ENCODE results near the gene TPMT.

The TPMT gene

GRCh38 chr6:18107061-18107460 lies 47.8 kb downstream of the TPMT start:
- no peak for DNase-seq

- DNase-seq, result peak; percentile 14
Measured at GRCh38 chr6:18102783-18103509, 51.9 kb downstream of the TPMT start.

DNA sequence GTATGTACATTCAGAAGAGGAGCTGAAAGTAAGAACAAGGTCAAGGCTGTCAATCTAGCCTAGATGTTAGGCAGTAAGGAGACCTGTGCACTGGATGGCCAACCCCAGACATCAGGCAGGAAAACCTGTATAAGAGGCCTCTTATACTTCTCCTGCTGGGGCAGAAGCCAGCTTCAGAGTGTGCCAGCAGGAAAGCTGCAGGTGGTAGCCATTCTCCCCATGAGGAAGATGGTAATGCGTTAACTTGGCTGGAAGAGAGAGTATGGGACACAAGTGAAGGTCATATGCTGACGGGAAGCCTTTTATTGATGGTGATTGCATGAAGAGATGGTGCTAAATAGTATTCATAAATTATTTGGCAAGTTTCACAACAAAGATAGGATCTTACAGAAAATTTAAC lies 53.0 kb downstream of the TPMT start:
- no peak for DNase-seq

DNA sequence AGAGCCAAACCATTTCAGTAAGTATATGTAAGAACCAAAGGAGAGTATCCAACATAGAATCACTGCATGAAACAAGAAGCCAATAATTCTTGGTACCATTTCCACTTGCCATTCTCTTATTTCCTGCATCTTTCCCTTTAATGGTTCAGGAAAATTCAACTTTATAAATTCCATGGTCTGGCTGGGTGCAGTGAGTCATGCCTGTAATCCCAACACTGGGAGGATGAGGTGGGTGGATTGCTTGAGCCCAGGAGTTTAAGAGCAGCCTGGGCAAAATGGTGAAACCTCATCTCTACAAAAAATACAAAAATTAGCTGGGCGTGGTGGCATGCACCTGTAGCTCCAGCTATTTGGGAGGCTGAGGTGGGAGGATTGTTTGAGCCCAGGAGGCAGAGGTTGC lies 53.6 kb downstream of the TPMT start:
- no peak for DNase-seq

DNA sequence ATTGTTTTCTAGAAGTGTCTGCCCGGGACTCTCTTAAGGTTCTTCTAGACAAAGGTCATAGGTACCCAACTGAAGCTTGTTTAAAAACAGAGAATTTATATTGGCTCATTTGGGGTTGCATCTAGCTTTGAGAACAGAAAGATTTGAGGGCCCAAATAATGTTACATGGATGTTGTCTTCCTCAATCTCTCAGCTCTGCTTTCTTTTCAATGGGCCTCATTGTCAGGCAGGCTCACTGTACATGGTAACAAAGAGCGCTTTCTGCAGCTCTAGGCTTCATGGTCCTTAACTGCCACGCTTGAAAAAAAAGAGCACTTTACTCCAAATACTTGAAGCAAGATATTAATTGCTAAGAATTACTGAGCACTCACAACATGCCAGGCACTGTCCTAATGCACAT lies 54.6 kb downstream of the TPMT start:
- no peak for DNase-seq

- DNase-seq, result no peak
Measured at GRCh38 chr6:18099511-18099910, 55.4 kb downstream of the TPMT start.

GRCh38 chr6:18096423-18096822 lies 58.5 kb downstream of the TPMT start:
- DNase-seq, result no peak

GRCh38 chr6:18091382-18091781 lies 63.5 kb downstream of the TPMT start:
- DNase-seq, result no peak

DNA sequence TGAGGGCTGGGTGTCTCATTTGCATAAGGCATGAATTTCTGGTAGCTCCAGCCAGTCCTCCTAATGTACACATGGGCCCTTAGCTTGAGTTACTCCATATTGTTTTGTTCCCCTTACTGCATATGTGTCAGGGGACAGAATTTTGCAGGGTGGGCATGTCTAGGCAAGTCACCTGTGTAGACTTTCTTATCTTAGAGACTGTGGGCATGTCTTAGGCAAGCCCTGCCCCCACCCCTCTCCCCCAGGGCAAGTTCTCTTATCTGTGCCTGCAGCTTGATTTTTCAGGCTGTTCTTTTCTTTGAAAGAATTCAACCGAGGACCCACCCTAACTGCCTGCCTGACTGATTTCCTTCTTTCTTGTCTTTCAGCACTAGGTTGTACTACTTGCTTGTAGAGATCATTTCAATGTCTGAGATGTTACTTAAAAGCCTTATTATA lies 64.5 kb downstream of the TPMT start:
- no peak for DNase-seq

GRCh38 chr6:18088419-18089296 lies 66.2 kb downstream of the TPMT start:
- DNase-seq, result no peak

GRCh38 chr6:18087396-18088165 lies 67.3 kb downstream of the TPMT start:
- DNase-seq, result no peak

DNA sequence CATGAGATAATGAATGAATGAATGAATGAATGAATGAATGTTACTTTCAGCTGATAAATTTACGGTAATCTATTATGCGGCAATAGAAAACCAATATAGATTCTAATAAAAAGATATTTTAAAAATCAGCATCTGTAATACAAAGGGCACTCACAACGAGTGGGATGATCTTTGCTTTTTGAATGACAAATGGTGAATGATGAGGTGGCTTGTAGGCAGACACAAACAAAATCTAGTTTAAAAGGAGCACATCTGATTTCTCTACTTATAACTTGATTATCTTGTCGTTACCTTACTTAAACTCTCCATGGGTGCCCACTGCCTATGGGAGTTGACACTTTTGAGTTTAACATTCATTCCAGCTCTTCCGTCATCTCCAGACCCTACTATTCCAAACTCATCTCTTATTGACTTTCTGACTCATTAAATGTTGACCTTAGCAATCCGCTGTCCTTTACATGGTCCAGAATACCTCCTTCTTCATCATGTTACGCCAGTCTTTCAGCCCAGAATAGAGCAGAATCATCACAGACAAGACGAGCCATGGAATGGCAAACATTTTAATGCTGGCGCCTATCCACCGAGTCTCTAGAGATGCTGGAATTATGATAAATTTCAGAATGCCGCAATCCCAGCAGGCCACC lies 73.7 kb downstream of the TPMT start:
- DNase-seq, result no peak

- DNase-seq, result no peak
Measured at GRCh38 chr6:18080544-18080943, 74.3 kb downstream of the TPMT start.

DNA sequence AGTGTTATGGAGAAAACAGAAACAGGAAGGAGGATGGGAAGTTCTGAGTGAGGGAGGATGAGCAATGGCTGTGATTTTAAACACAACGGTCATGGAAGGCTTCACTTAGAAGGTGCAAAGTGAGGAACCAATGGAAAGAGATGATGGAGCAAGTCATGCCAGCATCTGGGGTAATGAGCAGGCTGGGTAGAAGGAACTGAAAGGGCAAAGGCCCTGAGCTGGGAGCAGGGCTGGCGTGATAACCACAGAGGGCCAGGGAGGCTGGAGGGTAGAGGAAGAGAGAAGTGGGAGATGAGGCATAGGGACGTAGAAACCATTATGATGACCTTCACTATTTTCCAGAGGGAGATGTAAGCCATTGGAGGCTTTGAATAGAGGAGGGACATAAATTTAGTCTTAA lies 76.0 kb downstream of the TPMT start:
- DNase-seq, result no peak
